NOMO-1 treated with DMSO at 0.1 percent for 48 hours (cell line): ENCODE measurements around the gene UBAC1.
A peak's percentile ranks its signal among the peaks of the same experiment; 100 is the strongest.

ENCODE experiments used
- DNase-seq: peaks from one replicate; lab custom pipeline; 2025; ENCODE audit not compliant: unreplicated experiment; lab: John Stamatoyannopoulos, UW

Gene UBAC1

DNA sequence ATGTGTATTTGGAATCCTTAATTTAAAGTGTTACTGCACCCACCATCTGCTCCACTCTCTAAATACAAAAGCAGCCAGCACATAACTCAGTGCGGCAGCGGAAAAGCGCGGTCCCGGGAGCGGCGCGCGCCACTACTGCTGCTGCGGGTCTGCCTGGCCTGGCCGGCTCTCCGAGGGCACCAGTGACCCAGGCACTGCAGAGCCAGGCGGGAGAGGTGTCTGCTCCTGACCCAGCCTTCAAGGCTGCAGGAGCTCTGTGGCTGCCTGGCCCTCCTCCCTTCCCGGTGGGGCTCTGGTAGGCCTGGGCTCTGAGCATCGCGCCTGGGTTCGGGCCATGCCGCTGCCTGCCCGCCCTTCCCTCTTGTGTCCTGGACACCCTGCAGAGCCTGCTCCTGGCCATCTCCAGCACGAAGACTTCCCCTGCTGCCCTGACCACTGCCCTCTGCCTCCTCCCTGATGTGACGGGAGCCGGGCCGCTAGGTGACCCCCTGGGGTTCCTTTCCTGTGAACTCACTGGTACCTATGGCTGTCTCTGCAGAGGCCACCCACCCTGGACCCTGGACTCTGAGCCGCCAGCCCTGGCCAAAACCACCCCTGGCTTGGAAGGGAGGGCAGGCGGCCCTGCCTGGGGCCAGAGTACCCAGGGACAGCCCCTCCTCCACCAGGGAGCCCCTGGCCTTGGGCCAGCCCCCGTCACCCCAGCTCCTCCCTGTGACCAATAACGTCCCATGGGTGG, 32.8 kb upstream of the UBAC1 start:
- DNase-seq, result no peak

DNA sequence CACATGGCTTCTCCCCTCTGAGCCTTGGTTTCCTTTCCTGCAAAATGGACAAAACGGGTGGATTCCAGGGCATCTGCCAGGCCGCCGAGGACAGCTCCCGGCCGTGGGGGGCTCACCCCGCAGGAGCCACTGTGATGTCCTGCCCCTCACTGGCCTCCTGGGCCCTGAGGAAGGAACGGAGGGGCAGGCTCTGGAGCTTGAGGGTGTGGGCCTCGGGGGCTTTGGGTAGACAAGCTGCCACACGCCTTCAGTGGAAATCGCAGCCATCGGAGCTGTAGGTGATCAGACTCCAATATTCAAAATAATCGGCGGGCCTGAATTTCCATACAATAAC, 32.2 kb upstream of the UBAC1 start:
- DNase-seq, result no peak

DNA sequence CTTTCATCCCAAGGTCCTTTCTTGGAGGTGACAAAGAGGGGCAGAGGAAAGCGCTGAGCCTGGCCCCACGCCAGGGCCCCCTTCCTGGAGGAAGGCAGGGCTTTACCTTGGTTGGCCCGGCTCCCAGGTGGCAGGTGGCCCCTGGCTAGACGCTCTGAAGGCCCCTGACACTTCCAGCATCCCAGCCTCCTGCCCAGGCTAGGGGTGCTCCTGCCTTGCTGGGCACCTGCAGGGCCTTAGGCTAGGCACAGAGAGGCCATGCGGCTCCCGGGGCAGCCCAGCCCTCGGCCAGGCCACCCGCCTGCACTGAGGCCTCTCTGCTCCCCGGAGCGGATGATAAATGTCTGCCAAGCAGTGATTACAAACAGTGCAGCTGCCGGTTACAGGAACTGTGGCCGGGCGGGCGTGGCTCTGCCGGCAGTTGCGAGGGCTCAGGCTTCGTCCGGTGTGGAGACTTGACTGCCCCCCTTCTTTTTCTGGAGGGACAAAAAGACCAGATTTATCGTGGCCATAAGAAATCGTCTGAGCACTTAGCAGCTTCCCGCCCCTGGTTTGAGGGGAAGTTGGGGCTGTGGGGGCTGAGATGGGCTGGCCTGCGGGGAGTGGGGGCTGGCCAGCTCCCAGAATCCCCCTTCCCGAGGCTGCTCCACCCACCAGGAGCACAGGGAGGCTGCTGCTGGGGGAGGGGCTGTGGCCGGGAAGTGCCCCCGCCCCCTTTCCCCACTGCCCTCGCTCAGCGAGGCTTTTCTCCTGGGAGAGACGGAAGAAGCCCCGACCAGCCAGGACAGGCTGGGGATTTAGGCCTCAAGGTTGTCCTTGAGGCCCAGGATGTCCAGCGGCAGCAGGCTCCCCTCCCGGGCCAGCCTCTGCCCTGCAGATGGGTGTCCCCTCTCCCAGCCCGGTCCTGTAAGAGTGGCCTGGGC, 31.6 kb upstream of the UBAC1 start:
- peak; percentile 98 for DNase-seq

DNA sequence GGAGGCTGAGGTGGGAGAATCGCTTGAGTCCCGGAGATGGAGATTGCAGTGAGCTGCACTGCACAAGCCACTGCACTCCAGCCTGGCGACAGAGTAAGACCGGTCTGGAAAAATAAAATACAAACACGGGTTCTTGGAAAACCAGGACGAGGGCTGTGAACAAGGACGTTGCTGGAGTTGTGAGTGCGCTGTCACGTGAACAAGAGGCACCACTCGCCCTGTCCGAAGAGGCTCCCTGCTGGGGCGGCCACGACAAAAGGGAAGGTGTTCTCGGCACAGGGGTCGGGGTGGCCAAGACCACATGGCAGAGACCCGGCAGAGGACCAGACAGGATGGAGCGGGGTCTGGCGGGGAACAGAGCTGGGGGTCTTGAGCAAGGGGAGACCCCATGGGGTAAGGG, 30.6 kb upstream of the UBAC1 start:
- DNase-seq, result no peak

DNA sequence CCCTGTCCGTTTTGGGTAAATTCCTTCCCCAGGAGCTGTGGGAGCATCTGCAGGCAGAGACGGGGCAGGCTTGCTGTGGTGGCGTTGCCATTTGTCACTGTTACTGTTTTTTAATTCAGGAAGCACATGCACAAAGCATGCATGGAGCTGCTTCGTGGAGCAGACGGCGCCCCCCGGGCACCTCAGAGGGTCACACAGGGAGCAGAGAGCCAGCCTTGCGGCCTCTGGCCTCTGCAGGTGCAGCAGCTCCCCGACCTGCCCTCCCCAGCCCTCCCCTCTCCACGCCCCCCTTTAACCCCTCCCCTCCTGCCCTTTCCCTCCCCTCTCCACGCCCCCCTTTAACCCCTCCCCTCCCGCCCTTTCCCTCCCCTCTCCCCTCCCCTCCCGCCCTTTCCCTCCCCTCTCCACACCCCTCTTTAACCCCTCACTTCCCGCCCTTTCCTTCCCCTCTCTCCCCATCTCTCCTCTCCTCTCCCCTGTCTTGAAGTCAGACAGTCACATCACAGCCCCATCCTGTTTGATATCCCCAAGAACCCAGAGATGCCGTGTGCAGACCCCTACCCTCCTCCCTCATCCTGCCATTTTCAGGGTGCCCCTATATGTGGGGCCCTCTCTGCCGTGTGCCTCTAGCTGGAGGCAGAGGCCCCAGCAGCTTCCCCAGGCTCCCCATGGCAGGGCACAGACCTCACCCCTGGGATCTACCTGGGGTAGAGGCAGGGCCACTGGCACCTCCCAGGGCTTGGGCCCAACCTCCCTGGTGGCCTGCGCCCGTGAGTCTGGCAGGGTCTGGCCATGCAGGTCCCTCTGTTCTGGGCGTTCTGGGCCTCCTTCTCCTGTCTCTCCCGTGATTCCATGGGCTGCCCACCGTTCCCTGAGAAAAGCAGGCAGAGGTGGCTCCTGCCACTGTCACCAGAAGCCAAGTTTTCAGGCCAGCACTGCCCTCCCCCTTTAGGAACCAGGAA, 29.6 kb upstream of the UBAC1 start:
- DNase-seq, result peak; percentile 59

DNA sequence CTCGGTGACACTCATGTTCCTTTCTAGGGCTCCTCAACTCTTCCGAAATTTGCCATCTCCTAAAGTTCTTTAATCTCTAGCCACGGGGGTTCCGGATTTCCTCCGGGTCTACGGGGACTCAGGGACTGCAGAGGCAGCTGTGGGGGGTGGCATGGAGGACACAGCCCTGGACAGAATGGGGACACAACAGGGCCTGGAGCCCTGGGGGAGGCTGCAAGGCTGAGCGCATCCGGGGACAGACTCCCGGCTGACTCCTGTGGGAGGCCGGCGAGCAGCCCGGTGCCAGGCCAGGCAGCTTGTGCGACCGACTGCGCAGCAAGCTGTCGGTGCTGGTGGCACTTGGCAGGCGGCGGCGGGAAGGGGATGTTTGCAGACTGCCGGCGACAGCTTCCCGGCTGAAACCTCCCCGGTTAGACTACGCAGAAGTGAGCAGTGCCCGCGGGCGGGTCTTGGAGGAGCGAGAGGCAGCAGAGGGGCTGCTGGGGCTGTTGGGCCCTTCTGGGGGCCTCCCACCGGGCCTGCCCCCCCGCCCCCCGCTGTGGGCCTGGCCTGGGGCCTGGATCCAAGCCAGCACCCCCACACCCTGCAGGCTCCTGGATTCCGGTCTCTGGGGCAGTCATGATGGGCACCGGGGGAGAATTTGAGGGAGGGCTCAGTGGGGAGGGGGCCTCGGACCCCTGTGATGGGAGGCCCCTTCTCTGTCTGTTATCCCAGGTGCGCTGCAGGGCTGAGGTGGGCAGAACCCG, 28.7 kb upstream of the UBAC1 start:
- no peak for DNase-seq

DNA sequence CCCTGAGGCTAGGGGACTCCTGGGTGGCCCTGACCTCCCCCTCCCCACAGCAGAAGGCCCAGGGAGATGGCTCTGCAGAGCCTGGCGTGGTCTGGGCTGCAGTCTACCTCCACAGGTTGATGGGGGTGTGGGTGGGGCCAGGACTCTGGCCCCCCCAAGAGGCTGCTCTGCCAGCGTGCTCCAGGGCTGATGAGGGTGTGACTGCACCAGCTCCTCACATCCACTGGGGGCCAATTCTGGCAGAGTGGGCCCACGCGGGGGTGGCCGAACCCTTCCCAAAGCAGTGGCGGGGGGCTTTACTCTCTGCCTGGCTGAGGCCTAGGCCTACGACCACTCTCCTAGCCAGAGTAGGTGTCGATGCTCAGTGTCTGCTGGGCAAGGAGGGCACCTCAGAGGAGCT, 28.0 kb upstream of the UBAC1 start:
- DNase-seq, result no peak

DNA sequence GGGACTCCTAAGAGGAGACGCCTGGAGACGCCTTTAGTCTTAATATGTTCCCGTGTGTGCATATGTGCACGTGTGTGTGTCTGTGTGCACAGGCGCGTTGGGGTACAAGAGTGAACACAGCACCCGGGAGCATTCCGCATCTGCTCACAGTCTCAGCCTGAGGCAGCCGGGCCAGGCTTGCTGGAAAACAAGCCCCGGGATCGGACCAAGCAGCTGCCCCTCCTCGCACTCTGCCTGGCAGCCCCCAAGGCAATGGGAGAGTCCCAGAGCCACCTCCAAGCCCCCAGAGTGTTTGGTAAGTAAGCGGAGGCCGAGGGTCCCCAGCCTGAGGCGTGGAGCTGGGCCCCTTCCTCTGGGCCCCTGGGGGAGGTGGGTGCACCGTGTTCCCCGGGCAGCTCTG, 27.3 kb upstream of the UBAC1 start:
- DNase-seq, result no peak

DNA sequence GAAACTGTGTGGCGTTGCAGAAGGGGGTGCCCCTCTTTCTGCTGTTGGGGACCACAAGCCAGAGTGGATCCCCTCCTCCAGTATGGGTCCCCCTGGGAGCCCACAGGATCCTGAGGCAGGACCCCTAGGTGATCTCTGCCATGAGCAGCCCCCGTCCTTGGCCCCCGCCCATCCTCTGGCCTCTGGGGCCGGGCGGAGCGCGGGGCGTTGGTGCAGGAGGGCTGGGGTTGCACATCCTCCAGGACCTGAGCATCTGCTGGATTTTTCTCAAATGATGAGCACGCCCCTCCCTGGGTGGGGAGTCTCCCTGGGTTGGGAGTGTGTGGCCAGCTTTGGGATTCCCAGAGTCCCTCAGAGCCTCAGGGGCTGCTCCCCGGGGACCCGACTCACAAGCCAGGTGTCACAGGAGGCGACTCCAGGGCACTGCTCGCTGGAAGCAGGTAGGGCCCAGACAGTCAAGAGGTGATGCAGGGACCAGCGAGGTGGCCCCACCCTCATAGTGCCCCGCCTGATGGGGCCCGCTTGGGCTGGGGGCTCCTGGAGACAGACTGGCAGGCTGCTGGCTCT, 26.7 kb upstream of the UBAC1 start:
- DNase-seq, result no peak

DNA sequence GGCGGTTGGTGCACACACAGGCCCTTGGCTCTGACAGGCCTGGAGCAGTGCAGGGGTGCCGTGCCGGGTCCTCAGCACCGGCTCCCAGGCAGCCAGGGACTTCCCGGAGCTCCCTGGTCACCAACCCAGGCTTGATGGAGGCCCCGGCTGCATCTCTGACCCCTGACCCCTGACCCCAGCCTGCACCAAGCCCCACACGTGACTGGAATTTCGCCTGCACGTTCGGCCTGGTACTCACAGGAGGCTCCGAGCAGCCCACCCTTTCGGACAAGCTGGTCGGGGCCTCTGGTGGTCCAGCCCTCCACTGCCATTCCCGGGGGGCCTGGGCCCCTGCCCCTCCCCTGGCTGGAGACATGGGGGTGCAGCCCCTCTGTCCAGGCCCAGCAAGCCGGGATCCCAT, 25.4 kb upstream of the UBAC1 start:
- DNase-seq, result no peak

DNA sequence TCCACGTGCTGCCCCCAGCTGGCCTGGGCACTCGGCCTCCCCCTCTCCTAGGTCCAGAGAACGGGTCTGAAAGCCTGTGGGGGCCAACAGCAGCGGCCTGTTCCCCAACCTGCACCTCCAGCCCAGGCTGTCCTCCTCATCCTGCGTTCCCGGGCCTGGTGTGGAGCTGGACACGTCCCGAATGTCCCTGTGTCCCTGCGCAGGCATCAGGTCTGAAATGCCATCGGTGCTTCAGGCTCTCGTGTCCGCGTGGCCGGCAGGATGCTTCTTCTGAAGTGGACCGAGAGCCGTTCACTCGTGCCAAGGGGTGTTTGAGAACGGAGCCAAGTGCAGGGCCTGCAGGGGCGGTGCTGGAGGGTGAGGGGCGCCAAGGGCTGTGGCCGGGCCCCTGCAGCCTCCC, 24.7 kb upstream of the UBAC1 start:
- no peak for DNase-seq

DNA sequence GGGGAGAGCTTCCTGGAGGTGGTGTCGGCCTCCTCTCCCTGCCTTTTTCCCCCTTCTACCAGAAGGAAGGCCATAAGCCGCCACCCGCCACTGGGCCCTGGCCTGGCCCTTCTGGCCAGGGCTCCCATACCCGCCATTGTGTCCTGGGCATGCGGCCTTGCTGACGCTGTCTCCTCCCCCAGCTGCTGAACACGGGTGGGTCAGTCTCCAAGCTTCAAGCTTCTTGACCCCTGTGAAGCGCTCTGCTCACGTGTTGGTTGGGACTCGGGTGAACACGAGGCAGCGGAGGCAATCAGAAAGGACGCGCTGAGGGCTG, 24.2 kb upstream of the UBAC1 start:
- DNase-seq, result no peak

DNA sequence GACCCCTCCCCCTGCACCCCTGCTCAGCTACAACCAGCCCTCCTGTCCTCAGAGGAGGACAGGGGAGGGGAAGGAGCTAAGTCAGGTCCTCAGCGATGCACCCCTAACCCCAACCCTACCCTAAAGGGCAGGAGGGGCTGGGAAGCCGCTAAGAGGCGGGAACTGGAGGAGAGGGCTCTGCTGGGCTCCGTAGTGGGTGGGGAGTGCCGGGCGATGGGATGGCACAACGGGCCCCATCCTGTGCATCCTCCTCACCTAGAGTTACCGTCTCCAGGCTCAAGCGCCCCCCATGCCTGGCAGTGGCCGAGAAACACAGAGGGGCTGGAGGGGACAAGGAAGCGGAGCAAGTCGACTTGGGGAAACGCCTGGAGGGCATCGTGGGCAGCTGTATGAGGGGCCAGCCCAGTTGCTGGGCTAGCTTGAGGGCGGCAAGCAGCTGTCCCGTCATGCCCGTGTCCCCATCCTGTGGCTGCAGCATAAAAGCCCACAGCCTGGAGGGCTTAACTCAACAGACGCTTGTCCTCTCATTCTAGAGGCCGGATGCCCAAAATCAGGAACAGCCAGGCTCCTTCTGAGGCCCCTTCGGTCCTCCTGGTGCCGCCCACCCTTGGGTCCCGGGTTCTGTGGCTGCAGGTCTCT, 23.0 kb upstream of the UBAC1 start:
- no peak for DNase-seq

DNA sequence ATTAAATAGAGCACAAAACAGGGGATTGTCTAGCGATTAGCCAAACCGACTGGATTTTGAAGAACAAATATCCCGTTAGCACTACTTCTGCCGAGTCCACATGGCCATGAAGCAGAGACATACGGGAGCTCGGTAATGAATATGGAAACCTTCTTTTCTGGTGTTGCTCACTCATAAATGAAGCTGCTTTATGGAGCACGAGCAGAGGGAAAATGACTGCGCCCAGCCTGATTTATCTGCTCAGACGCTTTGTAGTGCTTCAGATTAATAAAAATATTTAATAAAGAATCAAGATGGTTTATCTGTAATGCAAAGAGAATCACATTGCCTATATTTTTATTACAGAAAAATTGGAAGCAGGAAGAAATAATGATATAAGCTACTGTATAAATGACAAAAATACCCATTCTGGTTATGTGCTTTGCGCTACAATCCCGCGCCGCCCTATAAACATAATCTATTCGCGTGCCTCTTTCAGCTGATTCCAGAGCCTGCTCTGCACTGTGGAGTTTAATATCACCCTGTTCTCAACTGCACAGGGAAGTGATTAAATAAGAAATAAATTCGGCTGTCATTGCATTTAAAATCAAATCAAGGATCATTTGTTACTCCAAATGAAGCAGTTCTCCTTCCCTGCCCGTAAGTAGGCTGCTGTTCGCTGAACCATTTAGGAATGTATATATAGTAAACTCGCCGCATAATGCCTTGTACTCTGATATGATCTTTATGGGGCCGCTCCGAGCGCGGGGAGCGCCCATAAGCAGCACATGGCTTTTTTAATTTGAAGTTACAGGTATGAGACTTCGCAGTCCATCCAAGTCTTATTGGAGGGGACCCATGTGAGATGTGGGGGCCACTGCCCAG, 22.3 kb upstream of the UBAC1 start:
- DNase-seq, result no peak

DNA sequence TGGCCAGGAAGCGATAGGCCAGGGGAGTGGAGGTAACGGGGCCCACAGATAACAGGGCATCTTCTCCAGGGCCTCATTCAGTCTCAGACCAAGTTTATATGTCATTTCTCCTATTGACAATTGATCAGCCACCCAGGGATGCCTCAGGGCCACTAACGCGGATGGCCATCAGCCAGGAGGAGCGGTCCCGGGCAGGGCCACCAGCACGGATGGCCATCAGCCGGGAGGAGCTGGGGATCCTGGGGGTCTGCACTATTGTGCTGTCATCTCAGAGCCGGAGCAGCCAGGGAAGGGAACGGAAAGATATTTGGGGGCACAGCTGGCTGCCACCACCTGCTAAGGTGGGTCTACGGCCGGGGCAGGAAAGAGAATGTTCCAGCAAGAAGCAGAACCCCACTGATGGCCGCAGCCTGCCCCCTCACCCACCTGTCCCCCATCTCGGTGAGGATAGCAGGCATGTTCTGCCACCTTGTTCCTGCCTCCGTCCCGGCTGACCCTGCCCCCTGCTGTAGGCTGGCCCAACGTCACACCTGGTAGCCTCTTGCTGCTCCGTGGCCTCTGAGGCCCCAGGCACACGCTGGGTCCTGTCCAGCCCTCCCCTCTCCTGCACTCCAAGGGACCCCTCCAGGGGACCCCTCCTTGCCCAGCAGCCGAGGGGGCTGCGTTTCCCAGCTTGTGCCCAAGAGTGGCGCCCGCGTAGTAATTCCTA, 21.5 kb upstream of the UBAC1 start:
- no peak for DNase-seq

DNA sequence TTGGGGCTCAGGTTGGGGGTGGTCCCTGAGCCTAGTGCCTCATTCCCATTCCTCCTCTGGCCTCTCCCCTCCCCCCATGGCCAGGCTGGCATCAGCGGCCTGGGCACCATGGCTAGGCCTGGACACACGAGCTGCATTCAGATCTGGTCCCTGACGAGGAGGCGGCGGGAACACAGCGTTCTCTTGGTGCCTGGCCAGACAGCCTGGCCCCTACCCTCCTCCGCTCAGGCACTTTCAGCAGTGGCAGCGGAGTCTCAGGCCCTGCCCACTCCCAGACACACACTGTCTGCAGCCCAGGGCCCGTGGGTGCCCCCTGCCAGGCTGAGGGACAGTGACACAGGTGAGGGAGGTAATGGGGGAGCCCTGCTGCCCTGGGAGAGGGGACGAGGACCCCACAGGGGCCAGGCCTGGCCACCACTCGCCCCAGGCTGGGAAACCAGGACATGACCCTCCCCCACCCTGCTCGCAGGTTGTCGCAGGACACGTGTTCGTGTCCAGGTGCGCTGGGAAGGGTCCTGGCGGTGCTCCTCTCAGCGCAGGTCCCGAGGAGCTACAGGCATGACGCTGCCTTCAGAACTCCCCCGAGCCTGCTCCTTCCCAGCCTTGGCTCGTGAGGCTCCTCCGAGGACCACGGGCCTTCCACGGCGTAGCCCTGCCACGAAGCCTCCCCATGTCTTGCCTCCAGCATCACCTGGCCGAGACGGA, 19.9 kb upstream of the UBAC1 start:
- no peak for DNase-seq

DNA sequence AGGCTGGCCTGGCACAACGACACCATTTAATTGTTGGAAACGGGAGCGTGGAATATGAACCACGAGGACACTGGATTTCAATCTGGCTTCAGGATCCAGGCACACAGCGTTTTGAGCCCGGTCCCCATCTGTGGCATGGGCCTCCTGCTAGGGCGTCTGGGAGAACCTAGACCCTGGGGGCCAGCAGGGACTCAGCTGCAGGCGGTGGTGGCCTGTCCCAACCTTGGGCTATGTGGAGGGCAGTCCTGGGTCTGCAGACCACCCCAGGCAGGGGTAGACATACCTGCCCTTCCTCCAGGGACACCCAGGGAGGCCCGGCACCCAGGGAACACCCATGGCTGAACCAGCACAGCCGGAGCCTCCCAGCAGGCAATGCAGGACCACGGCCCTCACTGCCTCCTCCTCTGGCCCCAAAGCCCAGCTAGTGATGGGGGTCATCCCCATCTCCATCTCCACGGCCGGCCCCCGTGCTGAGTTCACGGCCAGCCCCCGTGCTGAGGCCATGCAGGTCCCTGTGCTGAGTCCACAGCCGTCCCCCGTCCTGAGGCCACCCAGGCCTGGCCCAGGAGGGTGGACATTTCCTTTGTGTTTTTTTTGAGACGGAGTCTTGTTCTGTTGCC, 18.5 kb upstream of the UBAC1 start:
- no peak for DNase-seq
